Measurements from ENCODE around the gene TNFRSF1A.

DNA sequence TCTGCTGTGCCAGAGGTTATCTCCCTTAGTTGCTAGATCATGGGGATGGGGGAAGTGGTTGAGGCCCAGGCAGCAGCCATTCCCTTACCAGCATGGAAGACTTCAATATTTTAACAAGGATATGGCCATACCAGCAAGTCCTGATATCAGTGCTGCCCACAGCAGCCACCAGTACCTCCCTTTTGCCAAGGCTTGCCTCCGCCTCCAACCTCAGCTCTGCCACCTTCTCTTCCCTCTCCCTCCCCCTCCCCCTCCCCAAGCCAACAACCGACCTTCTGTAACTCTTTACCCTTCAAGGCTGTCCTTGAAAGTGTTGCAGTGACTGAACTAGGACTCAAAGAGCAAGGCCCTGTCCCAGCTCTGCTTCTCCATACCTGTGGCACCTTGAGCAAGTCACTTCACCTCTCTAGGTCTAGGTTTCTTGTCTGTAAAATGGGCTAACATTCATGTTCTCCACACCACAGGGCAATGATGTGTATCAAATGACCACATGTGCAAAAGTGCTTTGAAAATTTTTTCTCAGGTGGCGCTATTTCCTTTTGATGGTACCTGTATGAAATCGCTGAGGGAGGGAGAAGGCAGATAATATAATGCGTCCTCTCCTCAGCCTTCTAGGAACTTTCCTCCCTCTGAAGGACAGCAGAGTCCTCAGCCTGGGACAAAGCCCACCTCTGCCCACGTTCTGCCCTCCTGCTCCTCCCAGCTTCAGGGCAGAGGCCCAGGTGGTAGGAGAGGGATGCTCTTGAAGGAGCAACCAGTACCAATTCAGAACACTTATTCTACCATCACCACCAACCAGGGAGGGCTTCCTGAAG is 16.7 kb downstream of the TNFRSF1A start:
- TF ChIP-seq, protein P1, sequence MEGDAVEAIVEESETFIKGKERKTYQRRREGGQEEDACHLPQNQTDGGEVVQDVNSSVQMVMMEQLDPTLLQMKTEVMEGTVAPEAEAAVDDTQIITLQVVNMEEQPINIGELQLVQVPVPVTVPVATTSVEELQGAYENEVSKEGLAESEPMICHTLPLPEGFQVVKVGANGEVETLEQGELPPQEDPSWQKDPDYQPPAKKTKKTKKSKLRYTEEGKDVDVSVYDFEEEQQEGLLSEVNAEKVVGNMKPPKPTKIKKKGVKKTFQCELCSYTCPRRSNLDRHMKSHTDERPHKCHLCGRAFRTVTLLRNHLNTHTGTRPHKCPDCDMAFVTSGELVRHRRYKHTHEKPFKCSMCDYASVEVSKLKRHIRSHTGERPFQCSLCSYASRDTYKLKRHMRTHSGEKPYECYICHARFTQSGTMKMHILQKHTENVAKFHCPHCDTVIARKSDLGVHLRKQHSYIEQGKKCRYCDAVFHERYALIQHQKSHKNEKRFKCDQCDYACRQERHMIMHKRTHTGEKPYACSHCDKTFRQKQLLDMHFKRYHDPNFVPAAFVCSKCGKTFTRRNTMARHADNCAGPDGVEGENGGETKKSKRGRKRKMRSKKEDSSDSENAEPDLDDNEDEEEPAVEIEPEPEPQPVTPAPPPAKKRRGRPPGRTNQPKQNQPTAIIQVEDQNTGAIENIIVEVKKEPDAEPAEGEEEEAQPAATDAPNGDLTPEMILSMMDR (IDR thresholded peaks at IDR 0.05; ENCODE audit: borderline replicate concordance, extremely low read depth, low read length, poor library complexity, severe bottlenecking), result no peak
- no peak for TF ChIP-seq EZH2 (IDR thresholded peaks at IDR 0.05; ENCODE audit: borderline replicate concordance, low read depth, low read length, severe bottlenecking)
